Measurements from ENCODE around the gene CLSTN3. TPM values are rescaled to one million over a fixed set of nuclear protein-coding genes. Genes with fewer than 3 reads are reported as not detected.

The CLSTN3 gene
- total and polyA plus RNA-seq, 2 of the 8 experiments (the other 6 are each of a cell fraction or from before 2014, with no cell fraction given), result 20.4 to 26.3 TPM

GRCh38 chr12:7091660-7092228 is 38.4 kb upstream of the CLSTN3 start:
- no peak for TF ChIP-seq USF2 (IDR thresholded peaks at IDR 0.05; ENCODE audit: low read length)
- FAIRE-seq (no peak), DNase-seq (ENCODE audit: low read depth in 1 of 2, low spot score in 2 of 2) (no peak)
- Histone ChIP-seq H3K18ac (ENCODE audit: extremely low read depth, low read length) (peak overlapping the region; percentile 84; the same call in 1 of the 2 replicates), H3K4ac (replicated peaks; ENCODE audit: insufficient read length, low read depth, low read length) (peak overlapping the region; percentile 61), H3K27ac (ENCODE audit: low read depth, low read length) (no peak overlapping the region), H3K14ac (ENCODE audit: insufficient read length) (no peak overlapping the region), H4K8ac (ENCODE audit: extremely low read depth, insufficient read depth, low read length) (peak overlapping the region; percentile 66; the same call in 1 of the 2 replicates), H2BK5ac (ENCODE audit: low read depth, low read length) (peak overlapping the region; percentile 84; the same call in 1 of the 2 replicates), H3K4me2 (ENCODE audit: insufficient read depth in 1 of 2, low read depth in 2 of 2, low read length in 2 of 2) (peak overlapping the region; percentile 43 to 58; a peak in 3 of 4 replicates), H4K91ac (replicated peaks; ENCODE audit: insufficient read length, low read length) (peak overlapping the region; percentile 75), H3K79me1 (ENCODE audit: low read depth, low read length) (no peaks in the 10 kb centered on the region), H2AFZ (ENCODE audit: low read length) (peak overlapping the region; percentile 87; the same call in 1 of the 2 replicates), H3K23me2 (ENCODE audit: low read depth, low read length) (peaks cover 1% of the 10 kb centered on the region; the same call in 1 of the 2 replicates), H4K5ac (ENCODE audit: insufficient read length, low read depth, low read length) (no peak overlapping the region), H3K4me3 (ENCODE audit: extremely low read depth in 1 of 4, insufficient read depth in 2 of 4, low read depth in 3 of 4, low read length in 4 of 4) (peak overlapping the region in 1 of 4 experiments; percentile 49; a peak in 2 of 8 replicates), H3K56ac (replicated peaks; ENCODE audit: insufficient read length, low read depth, low read length) (no peak overlapping the region), H2BK120ac (replicated peaks; ENCODE audit: low read depth, low read length) (no peak overlapping the region), H3K9ac (replicated peaks in 1 of 4; ENCODE audit: extremely low read depth in 1 of 4, low read depth in 3 of 4, low read length in 3 of 4) (no peak overlapping the region; a peak in 1 of 7 replicates), H2BK12ac (ENCODE audit: low read depth, low read length) (peak overlapping the region; percentile 99), H3K27me3 (replicated peaks in 1 of 4; ENCODE audit: control insufficient read depth in 3 of 4, extremely low read depth in 1 of 4, insufficient read depth in 3 of 4, low read length in 3 of 4) (no peaks in the 10 kb centered on the region; a peak in 1 of 7 replicates), H3K23ac (ENCODE audit: insufficient read length) (no peak overlapping the region), H3K9me3 (ENCODE audit: insufficient read depth in 2 of 2, low read depth in 1 of 2, low read length in 1 of 2) (no peaks in the 10 kb centered on the region), H2AK5ac (ENCODE audit: low read depth, low read length) (0 out of 2 replicates have a peak overlapping the region, but pooled peaks have one; percentile 65), H4K20me1 (replicated peaks in 1 of 2; ENCODE audit: control insufficient read depth in 1 of 2, insufficient read depth in 2 of 2, low read length in 2 of 2) (peaks cover 0 to 1% of the 10 kb centered on the region in 2 experiments), H3K36me3 (ENCODE audit: control insufficient read depth in 2 of 4, insufficient read depth in 4 of 4, low read length in 3 of 4) (no peaks in the 10 kb centered on the region), H2BK20ac (ENCODE audit: low read length) (peak overlapping the region; percentile 62; the same call in 1 of the 2 replicates), H3K79me2 (ENCODE audit: control insufficient read depth in 1 of 2, insufficient read depth in 2 of 2, low read length in 2 of 2) (no peaks in the 10 kb centered on the region), H2BK15ac (ENCODE audit: low read length) (peak overlapping the region; percentile 76; the same call in 1 of the 2 replicates), H3K4me1 (replicated peaks in 1 of 4; ENCODE audit: control insufficient read depth in 3 of 4, insufficient read depth in 4 of 4, low read length in 3 of 4) (peaks cover 7 to 21% (median 16%) of the 10 kb centered on the region in 4 experiments)
- ChIA-PET POLR2A (ENCODE audit: partially characterized antibody) (interaction anchor here (0.8 to 5.6 kb wide), 9 partner anchors 8 to 154 kb away, joined by 3 to 42 read pairs (median 12); partner anchors contain the start of genes C12orf57, C1RL and RNU7-1), CTCF (ENCODE audit: partially characterized antibody) (interaction anchor here (0.8 to 4.3 kb wide), 23 partner anchors 10 to 157 kb away, joined by 3 to 34 read pairs (median 4); partner anchors contain the start of genes C1RL, C1S and LPCAT3)
- WGBS, 2 experiments (ENCODE audit: extremely low coverage in 1 of 2, insufficient coverage in 1 of 2, insufficient read length in 1 of 2, insufficient replicate concordance in 2 of 2, low coverage in 1 of 2, low lambda C conversion rate in 2 of 2, missing lambda C conversion rate in 1 of 2), result 69% methylated on average over 10 of the region's 10 CpGs; no CpG with 5 or more reads in 1 of the 2 experiments
